IMR-90 (cell line): ENCODE results near the gene KRTAP6-2. TPM values are rescaled to one million over a fixed set of nuclear protein-coding genes. Genes with fewer than 3 reads are reported as not detected.

Experiments
- ATAC-seq: fragments of 200-7000 bp; cut with Tn5 transposase; 2 replicates; pipeline ENCODE4 v1.9.1; 2020; ENCODE audit warnings: low read depth, mild to moderate bottlenecking, moderate library complexity
- BruUV-seq: library from RNA; stranded (reverse); fragments of 400-500 nt; replicated peaks from 2 replicates; lab custom pipeline; 2021; lab: Mats Ljungman, UMichigan
- CTCF ChIA-PET: fragments of 300-600 bp; formaldehyde crosslinking; extraction: SDS; loops from one replicate; lab custom pipeline; 2021; ENCODE audit warnings: antibody characterized with exemption; lab: Yijun Ruan, JAX
- POLR2A ChIA-PET: fragments of 300-600 bp; sonication (Branson Sonifier 250); formaldehyde crosslinking; loops from one replicate; lab custom pipeline; 2022; ENCODE audit warnings: antibody characterized with exemption; ENCODE audit not compliant: unreplicated experiment; lab: Charles Lee
- DNase-seq: peaks from one replicate; pipeline ENCODE4 v3.0.0; 2013
- H2AFZ ChIP-seq: replicated peaks from 2 replicates; pipeline ENCODE3; 2013; ENCODE audit warnings: low read length, mild to moderate bottlenecking; ENCODE audit not compliant: poor library complexity
- H2AK5ac ChIP-seq: 2 replicates; pipeline ENCODE4 v1.6.1; 2013; ENCODE audit warnings: low read depth, low read length, inconsistent platforms
- H2AK9ac ChIP-seq: replicated peaks from 2 replicates; pipeline ENCODE3; 2013; ENCODE audit warnings: mild to moderate bottlenecking, low read depth, low read length, moderate library complexity; ENCODE audit not compliant: poor library complexity
- H2BK120ac ChIP-seq: 2 replicates; pipeline ENCODE4 v1.6.1; 2013; ENCODE audit warnings: low read depth, low read length, inconsistent platforms
- H2BK15ac ChIP-seq: 3 replicates; pipeline ENCODE4 v1.6.1; 2013; ENCODE audit warnings: low read depth, low read length, inconsistent platforms
- H2BK20ac ChIP-seq: 2 replicates; pipeline ENCODE4 v1.6.1; 2013; ENCODE audit warnings: low read depth, mild to moderate bottlenecking, inconsistent platforms, low read length, moderate library complexity
- H2BK5ac ChIP-seq: 2 replicates; pipeline ENCODE4 v1.6.1; 2013; ENCODE audit warnings: mild to moderate bottlenecking, low read depth, low read length, inconsistent platforms; ENCODE audit not compliant: poor library complexity, severe bottlenecking
- H3K14ac ChIP-seq: replicated peaks from 2 replicates; pipeline ENCODE4 v1.6.1; 2013; ENCODE audit warnings: low read depth, low read length, inconsistent platforms
- H3K18ac ChIP-seq: 2 replicates; pipeline ENCODE4 v1.6.1; 2013; ENCODE audit warnings: low read depth, low read length, control low read depth
- H3K23ac ChIP-seq: 2 replicates; pipeline ENCODE4 v1.6.1; 2013; ENCODE audit warnings: low read depth, low read length, inconsistent platforms
- H3K27ac ChIP-seq: 2 replicates; pipeline ENCODE4 v1.5.1; 2013; ENCODE audit warnings: mild to moderate bottlenecking, control low read depth, low read length; ENCODE audit not compliant: insufficient read depth
- H3K27me3 ChIP-seq: 2 replicates; pipeline ENCODE4 v1.6.1; 2013; ENCODE audit warnings: low read length; ENCODE audit not compliant: control insufficient read depth, insufficient read depth
- H3K36me3 ChIP-seq: 2 replicates; pipeline ENCODE4 v1.6.1; 2013; ENCODE audit warnings: low read length, mixed read lengths; ENCODE audit not compliant: control insufficient read depth, insufficient read depth
- H3K4ac ChIP-seq: 2 replicates; pipeline ENCODE4 v1.6.1; 2013; ENCODE audit warnings: low read depth, low read length, inconsistent platforms
- H3K4me1 ChIP-seq: 2 replicates; pipeline ENCODE4 v1.6.1; 2013; ENCODE audit warnings: low read length, mixed read lengths; ENCODE audit not compliant: control insufficient read depth, insufficient read depth
- H3K4me2 ChIP-seq: 2 replicates; pipeline ENCODE4 v1.6.1; 2013; ENCODE audit warnings: low read depth, mild to moderate bottlenecking, control low read depth, low read length, moderate library complexity
- H3K4me3 ChIP-seq: 2 replicates; pipeline ENCODE4 v1.5.1; 2013; ENCODE audit warnings: low read depth, mild to moderate bottlenecking, control low read depth, low read length, moderate library complexity; ENCODE audit not compliant: insufficient read depth
- H3K56ac ChIP-seq: 2 replicates; pipeline ENCODE4 v1.6.1; 2013; ENCODE audit warnings: low read length, inconsistent platforms; ENCODE audit not compliant: insufficient read depth; ENCODE audit errors: extremely low read depth
- H3K79me1 ChIP-seq, 2 experiments: 2 replicates each; pipeline ENCODE4 v1.6.1; 2013; ENCODE audit warnings: low read length in 2 of 2, inconsistent platforms in 1 of 2, low read depth in 1 of 2
- H3K9ac ChIP-seq: 2 replicates; pipeline ENCODE4 v1.6.1; 2013; ENCODE audit warnings: low read depth, low read length, control low read depth
- H3K9me1 ChIP-seq: 2 replicates; pipeline ENCODE4 v1.6.1; 2013; ENCODE audit warnings: low read length, inconsistent platforms; ENCODE audit not compliant: insufficient read depth
- H3K9me3 ChIP-seq: 2 replicates; pipeline ENCODE4 v1.6.1; 2013; ENCODE audit warnings: low read length; ENCODE audit not compliant: control insufficient read depth, insufficient read depth
- H4K20me1 ChIP-seq: 2 replicates; pipeline ENCODE4 v1.6.1; 2013; ENCODE audit warnings: low read length, inconsistent platforms; ENCODE audit not compliant: insufficient read depth
- H4K5ac ChIP-seq: 2 replicates; pipeline ENCODE4 v1.6.1; 2013; ENCODE audit warnings: mild to moderate bottlenecking, low read depth, low read length, control low read depth
- H4K8ac ChIP-seq, 2 experiments: 2 replicates each; pipeline ENCODE4 v1.6.1; 2013; ENCODE audit warnings: low read depth in 2 of 2, low read length in 2 of 2, control low read depth in 1 of 2, inconsistent platforms in 1 of 2
- H4K91ac ChIP-seq: 2 replicates; pipeline ENCODE4 v1.6.1; 2013; ENCODE audit warnings: low read depth, low read length, inconsistent platforms; ENCODE audit not compliant: insufficient read depth
- BHLHE40 ChIP-seq: fragments of 150-350 bp; IDR thresholded peaks from 2 replicates; pipeline ENCODE4 v1.6.1; 2016; ENCODE audit warnings: mild to moderate bottlenecking, low read depth, low read length
- RCOR1 ChIP-seq: IDR thresholded peaks from 2 replicates; pipeline ENCODE4 v1.6.1; 2012; ENCODE audit warnings: mild to moderate bottlenecking, low read length, improper control_type of control experiment; ENCODE audit not compliant: insufficient replicate concordance
- WGBS, 2 experiments: methylation state at CpG; one replicate each; pipeline versions ENCODE4 v1.1.5 to v1.1.7; 2013; ENCODE audit warnings: missing lambda C conversion rate in 2 of 2; ENCODE audit not compliant: insufficient read length in 1 of 2; ENCODE audit errors: extremely low coverage in 2 of 2; 5-methylcytosine and 5-hydroxymethylcytosine counted together
- dilution Hi-C: fragments of 300-500 bp; cut with HindIII; formaldehyde crosslinking; loops from one replicate; pipeline ENCODE4 v1.14.3; 2018; ENCODE audit warnings: low sequenced_read_pairs; ENCODE audit not compliant: unreplicated experiment
- in situ Hi-C: fragments of 300-500 bp; cut with MboI; formaldehyde crosslinking; loops from 3 replicates; pipeline ENCODE4 v1.14.3; 2019; ENCODE audit warnings: low sequenced_read_pairs, inconsistent platforms, mixed read lengths
- intact Hi-C: fragments of 100-400 bp; cut with micrococcal nuclease; formaldehyde crosslinking; loops from 2 replicates; pipeline ENCODE4 v1.10.0; 2022
- polyA plus RNA-seq, 3 experiments: library from polyadenylated mRNA; depleted of rRNA; stranded (reverse); fragments of >200 nt; gene quantifications; 2 replicates each; pipeline ENCODE4 v1.2.3, GENCODE V29; 2012; ENCODE audit warnings: low replicate concordance in 1 of 3
- total RNA-seq: library from RNA; depleted of rRNA; stranded (reverse); fragments of >200 nt; gene quantifications from 2 replicates; pipeline ENCODE4 v1.2.3, GENCODE V29; 2012
- TF ChIP-seq, protein P1 (sequence below): fragments of 150-350 bp; IDR thresholded peaks from 2 replicates; pipeline ENCODE4 v1.6.1; 2016; ENCODE audit warnings: low read depth, mild to moderate bottlenecking, low read length, moderate library complexity, borderline replicate concordance

The KRTAP6-2 gene
- total and polyA plus RNA-seq, 2 of the 4 experiments (the other 2 are of a cell fraction): not detected

DNA sequence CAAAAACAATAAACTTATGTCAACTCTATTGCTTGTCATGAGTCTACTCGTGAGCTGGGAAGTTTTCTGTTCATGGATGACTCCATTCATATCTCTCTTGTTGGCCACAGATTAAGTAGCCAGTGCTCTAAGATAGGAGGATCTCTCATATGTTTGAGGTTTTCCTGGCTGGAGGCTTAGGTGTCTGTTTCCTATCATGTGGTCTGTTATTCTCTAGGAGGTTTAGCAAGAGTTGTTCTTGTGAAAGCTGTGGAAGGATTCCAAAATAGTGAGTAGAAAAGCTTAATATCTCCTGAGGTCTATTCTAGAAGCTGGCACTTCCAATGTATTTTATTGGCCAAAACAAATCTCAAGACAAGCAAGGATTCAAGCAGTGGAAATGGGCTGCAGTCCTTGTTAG is 30.5 kb upstream of the KRTAP6-2 start:
- no peak overlapping the region for H4K8ac ChIP-seq
- H3K27ac ChIP-seq: no peak overlapping the region
- no peaks in the 10 kb centered on the region for H3K79me1 ChIP-seq
- TF ChIP-seq, protein P1, sequence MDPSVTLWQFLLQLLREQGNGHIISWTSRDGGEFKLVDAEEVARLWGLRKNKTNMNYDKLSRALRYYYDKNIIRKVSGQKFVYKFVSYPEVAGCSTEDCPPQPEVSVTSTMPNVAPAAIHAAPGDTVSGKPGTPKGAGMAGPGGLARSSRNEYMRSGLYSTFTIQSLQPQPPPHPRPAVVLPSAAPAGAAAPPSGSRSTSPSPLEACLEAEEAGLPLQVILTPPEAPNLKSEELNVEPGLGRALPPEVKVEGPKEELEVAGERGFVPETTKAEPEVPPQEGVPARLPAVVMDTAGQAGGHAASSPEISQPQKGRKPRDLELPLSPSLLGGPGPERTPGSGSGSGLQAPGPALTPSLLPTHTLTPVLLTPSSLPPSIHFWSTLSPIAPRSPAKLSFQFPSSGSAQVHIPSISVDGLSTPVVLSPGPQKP: no peak
- TF ChIP-seq BHLHE40 (no peak), RCOR1 (no peak)
- no peak overlapping the region for H3K4me3 ChIP-seq
- H4K5ac ChIP-seq: no peak overlapping the region
- no peak overlapping the region for H2AK5ac ChIP-seq
- no peak overlapping the region for H2BK120ac ChIP-seq
- in situ Hi-C loops (no loop called here), dilution Hi-C loops (no loop called here), intact Hi-C loops (no loop called here)
- no peak overlapping the region for H3K4me2 ChIP-seq
- ATAC-seq (no peak), DNase-seq (no peak)
- no peak overlapping the region for H3K18ac ChIP-seq
- ChIA-PET POLR2A (no interaction called here), CTCF (no interaction called here)
- no peaks in the 10 kb centered on the region for H3K4me1 ChIP-seq
- no peaks in the 10 kb centered on the region for H4K20me1 ChIP-seq
- H3K56ac ChIP-seq: no peak overlapping the region
- no peak overlapping the region for H3K14ac ChIP-seq
- H3K36me3 ChIP-seq: no peaks in the 10 kb centered on the region
- no peak overlapping the region for H4K91ac ChIP-seq
- peaks cover 18% of the 10 kb centered on the region for H3K9me3 ChIP-seq
- no peaks in the 10 kb centered on the region for H3K9me1 ChIP-seq
- no peak overlapping the region for H3K9ac ChIP-seq
- no peak overlapping the region for H2AFZ ChIP-seq
- BruUV-seq: no TSS peak
- WGBS, 2 experiments: no CpG with 5 or more reads among the region's 1 CpG
- no peaks in the 10 kb centered on the region for H3K27me3 ChIP-seq
- no peak overlapping the region for H2BK15ac ChIP-seq
- no peak overlapping the region for H2BK20ac ChIP-seq
- no peak overlapping the region for H2AK9ac ChIP-seq
- H3K23ac ChIP-seq: no peak overlapping the region
- H2BK5ac ChIP-seq: no peak overlapping the region
- H3K4ac ChIP-seq: no peak overlapping the region
